HG03558 (cell line): ENCODE data around the gene ZIM2.
"Not testable (repeated sequence)": the region's sequence is repeated elsewhere in the genome, so short reads cannot be mapped to it uniquely, and the experiment has no call there.

Experiments used
- ATAC-seq: cut with Tn5 transposase; IDR thresholded peaks from one replicate; pipeline ENCODE4 v1.9.1; 2021; ENCODE audit warnings: moderate number of reproducible peaks; ENCODE audit not compliant: unreplicated experiment; ENCODE audit errors: extremely low read depth

Gene ZIM2

GRCh38 chr19:56840451-56841192 is at the start of gene ZIM2, which contains the start of gene PEG3:
ZIM2 (minus strand) TSS chr19:56840726; CDS start chr19:56824277, 16,449 bp downstream.
PEG3 (minus strand) TSS chr19:56840726; CDS start chr19:56824655, 16,071 bp downstream.
- no peak for ATAC-seq

- no peak for ATAC-seq
Observed at GRCh38 chr19:56885173-56885985, 44.9 kb upstream of the ZIM2 start.

- no peak for ATAC-seq
Observed at GRCh38 chr19:56884441-56884840, 43.9 kb upstream of the ZIM2 start.

GRCh38 chr19:56880592-56881190 is 40.2 kb upstream of the ZIM2 start:
- ATAC-seq = no peak

- ATAC-seq = no peak
Observed at GRCh38 chr19:56877069-56877715, 36.7 kb upstream of the ZIM2 start.

- no peak for ATAC-seq
Observed at GRCh38 chr19:56875717-56876116, 35.2 kb upstream of the ZIM2 start.

DNA sequence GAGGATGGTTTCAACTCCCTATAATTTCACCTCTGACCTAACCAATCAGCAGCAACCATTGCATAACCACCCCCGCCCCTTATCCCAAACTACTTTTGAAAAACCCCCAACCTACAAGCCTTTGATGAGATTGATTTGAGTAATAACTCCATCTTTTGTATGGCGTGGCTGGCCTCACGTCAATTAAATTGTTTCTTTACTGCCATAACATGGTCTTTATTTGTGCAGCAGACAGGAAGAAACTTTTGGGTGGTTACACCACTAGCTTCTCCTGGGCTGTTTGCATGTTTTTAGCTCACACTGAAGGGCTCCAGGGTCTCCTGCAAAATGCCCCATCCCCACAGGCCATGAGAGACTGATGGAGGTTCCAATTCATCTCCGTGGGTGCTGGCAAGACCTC is 34.0 kb upstream of the ZIM2 start:
- no peak for ATAC-seq

DNA sequence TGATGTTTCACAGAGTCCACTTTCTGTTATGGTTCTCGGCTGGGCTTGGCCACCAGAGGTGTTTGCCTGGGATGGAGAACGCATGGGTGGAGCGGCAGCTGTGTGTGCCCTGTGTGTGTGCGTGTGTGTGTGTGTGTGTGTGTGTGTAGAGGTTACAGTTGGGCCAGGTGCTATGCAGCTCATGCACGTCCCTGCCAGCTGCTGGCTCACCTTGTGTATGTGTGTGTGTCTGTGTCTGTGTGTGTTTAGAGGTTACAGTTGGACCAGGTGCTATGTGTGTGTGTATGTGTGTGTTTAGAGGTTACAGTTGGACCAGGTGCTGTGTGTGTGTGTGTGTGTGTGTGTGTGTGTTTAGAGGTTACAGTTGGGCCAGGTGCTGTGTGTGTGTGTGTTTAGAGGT is 33.0 kb upstream of the ZIM2 start:
- no peak for ATAC-seq

DNA sequence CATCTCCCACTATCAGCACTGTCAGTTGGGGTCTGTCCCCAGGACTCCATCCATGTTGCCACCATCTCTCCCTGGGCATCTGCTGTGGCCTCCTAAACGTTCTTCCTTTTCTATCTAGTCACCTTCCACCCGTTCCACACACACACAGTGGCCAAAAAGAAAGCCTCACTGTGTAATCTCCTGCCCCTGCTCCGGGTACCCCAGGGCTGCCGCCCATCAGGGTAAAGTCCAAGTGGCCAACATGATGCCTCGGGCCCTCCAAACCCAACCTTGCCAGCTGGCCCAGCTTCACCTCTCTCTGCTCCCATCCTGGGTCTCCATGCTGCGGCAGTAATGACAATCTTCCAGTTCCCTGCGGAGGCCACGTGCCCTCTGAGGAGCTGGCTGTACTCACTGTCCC is 29.4 kb upstream of the ZIM2 start:
- no peak for ATAC-seq

- no peak for ATAC-seq
Observed at GRCh38 chr19:56868446-56868845, 27.9 kb upstream of the ZIM2 start.

- no peak for ATAC-seq
Observed at GRCh38 chr19:56866538-56866937, 26.0 kb upstream of the ZIM2 start.

DNA sequence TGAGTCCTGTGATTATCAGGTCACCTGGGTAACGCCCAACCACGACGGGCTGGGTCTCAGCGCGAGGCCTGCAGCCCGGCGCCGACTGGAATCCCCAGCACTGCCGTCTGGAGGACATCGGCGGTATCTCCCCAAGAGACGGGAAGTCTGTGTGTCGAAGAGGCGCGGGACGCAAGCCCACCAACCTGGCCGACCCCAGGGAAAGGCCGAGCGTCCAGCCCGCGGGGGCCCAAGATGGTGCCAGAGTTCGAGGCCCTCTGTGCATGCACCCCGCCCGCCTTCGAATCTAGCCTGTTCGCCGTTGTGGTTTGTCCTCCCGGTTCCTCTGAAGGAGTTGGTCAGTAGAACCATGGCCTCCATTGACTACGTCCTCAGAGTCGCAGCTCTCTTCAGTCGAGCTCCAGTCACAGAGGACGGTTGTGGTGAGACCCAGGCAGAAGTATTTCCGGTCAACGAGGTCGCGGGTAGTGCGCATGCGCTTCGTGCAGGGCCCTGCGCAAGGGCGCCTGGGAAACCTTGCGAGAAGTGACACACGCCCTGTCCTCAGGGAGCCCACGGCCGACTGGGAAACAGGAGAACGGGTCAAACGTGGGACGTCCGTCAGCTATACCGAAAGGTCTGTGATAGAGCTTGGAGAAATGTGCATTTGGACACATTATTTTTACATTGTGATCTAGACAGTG is 24.1 kb upstream of the ZIM2 start:
- ATAC-seq = no peak

DNA sequence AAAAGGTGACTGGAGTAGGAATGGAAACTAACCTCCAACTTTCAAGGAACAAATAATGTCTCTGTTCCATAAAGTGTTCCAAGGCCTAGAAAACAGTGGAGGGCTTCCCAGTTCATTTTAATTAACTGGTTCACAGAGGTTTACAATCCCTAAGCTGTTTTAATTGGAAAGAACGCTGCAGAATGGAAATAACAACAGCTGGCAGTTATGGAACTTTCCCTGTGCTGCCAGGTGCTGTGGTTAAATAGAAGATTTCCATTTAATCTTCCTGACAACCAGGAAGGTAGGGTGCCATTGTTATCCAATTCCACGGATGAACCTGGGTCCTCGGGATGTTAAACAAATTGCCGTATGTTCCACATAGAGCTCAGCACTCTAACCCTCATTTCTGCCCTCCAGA is 22.2 kb upstream of the ZIM2 start:
- no peak for ATAC-seq

- ATAC-seq = not testable (repeated sequence)
Observed at GRCh38 chr19:56860409-56860808, 19.9 kb upstream of the ZIM2 start.

DNA sequence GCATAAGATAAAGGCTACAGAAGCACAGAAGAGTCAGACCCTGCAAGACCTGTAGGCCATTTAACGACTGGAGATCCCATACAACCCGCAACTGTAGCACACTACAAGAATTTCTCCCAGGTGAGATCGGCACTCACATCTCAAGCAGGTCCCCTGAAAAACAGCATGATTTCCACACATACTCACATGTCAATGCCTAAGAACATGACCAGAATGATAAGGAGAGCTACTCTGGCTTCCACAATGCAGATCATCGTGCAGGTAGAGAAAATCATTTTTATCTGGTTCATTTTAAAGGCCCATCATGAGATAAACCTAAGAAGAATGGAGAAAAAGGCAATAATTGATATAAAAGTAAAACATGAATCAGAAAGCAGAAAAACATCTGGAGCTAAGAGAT is 17.5 kb upstream of the ZIM2 start:
- no peak for ATAC-seq

GRCh38 chr19:56856822-56857221 is 16.3 kb upstream of the ZIM2 start:
- ATAC-seq = no peak

DNA sequence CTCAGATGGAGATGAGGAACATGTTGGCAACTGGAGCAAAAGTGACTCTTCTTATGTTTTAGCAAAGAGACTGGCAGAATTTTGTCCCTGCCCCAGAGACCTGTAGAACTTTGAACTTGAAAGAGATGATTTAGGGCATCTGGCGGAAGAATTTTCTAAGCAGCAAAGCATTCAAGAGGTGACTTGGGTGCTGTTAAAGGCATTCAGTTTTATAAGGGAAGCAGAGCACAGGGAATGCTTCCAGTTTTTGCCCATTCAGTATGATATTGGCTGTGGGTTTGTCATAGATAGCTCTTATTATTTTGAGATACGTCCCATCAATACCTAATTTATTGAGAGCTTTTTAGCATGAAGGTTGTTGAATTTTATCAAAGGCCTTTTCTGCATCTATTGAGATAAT is 11.8 kb upstream of the ZIM2 start:
- not testable (repeated sequence) for ATAC-seq

GRCh38 chr19:56848166-56848565 is 7.6 kb upstream of the ZIM2 start:
- ATAC-seq = no peak

- no peak for ATAC-seq
Observed at GRCh38 chr19:56842412-56842811, 1.9 kb upstream of the ZIM2 start.

GRCh38 chr19:56841193-56841543 is 642 bp upstream of the ZIM2 start:
- ATAC-seq = no peak
